ENCODE results near the gene MCCC2.
"Not testable (repeated sequence)": the region's sequence is repeated elsewhere in the genome, so short reads cannot be mapped to it uniquely, and the experiment has no call there.

- TF ChIP-seq, protein P1, sequence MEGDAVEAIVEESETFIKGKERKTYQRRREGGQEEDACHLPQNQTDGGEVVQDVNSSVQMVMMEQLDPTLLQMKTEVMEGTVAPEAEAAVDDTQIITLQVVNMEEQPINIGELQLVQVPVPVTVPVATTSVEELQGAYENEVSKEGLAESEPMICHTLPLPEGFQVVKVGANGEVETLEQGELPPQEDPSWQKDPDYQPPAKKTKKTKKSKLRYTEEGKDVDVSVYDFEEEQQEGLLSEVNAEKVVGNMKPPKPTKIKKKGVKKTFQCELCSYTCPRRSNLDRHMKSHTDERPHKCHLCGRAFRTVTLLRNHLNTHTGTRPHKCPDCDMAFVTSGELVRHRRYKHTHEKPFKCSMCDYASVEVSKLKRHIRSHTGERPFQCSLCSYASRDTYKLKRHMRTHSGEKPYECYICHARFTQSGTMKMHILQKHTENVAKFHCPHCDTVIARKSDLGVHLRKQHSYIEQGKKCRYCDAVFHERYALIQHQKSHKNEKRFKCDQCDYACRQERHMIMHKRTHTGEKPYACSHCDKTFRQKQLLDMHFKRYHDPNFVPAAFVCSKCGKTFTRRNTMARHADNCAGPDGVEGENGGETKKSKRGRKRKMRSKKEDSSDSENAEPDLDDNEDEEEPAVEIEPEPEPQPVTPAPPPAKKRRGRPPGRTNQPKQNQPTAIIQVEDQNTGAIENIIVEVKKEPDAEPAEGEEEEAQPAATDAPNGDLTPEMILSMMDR (conservative IDR thresholded peaks at IDR 0.05 in 1 of 2, IDR thresholded peaks at IDR 0.05 in 1 of 2; ENCODE audit: extremely low read depth in 1 of 2, insufficient read depth in 1 of 2, low read depth in 1 of 2, low read length in 2 of 2) = not testable (repeated sequence)
- TF ChIP-seq EZH2 (IDR thresholded peaks at IDR 0.05; ENCODE audit: borderline replicate concordance, low read length) = not testable (repeated sequence)
Measured at GRCh38 chr5:71552026-71552749, 35.0 kb upstream of the MCCC2 start.

Measured in mammary epithelial cell (primary cell).